GM15510 (cell line): ENCODE results near the gene CTIF.

Source experiments
- POLR2A ChIP-seq: IDR thresholded peaks from 3 replicates; pipeline ENCODE4 v1.6.1; 2011; ENCODE audit warnings: borderline replicate concordance; ENCODE audit not compliant: insufficient read length; ENCODE audit errors: extremely low read depth

CTIF gene

GRCh38 chr18:48688961-48689360 lies 150.1 kb downstream of the CTIF start:
- no peak for TF ChIP-seq POLR2A

GRCh38 chr18:48689548-48689947 lies 150.7 kb downstream of the CTIF start:
- TF ChIP-seq POLR2A: no peak

GRCh38 chr18:48690494-48690893 lies 151.7 kb downstream of the CTIF start:
- TF ChIP-seq POLR2A: no peak

GRCh38 chr18:48693006-48693405 lies 154.2 kb downstream of the CTIF start:
- TF ChIP-seq POLR2A: no peak

- TF ChIP-seq POLR2A: no peak
These were observed 154.9 kb downstream of the CTIF start for GRCh38 chr18:48693625-48694262.

GRCh38 chr18:48694295-48694694 lies 155.5 kb downstream of the CTIF start:
- no peak for TF ChIP-seq POLR2A

GRCh38 chr18:48695671-48696070 lies 156.8 kb downstream of the CTIF start:
- TF ChIP-seq POLR2A: no peak

- TF ChIP-seq POLR2A: no peak
These were observed 157.4 kb downstream of the CTIF start for GRCh38 chr18:48696218-48696617.

GRCh38 chr18:48697441-48697840 lies 158.6 kb downstream of the CTIF start:
- no peak for TF ChIP-seq POLR2A

- TF ChIP-seq POLR2A: no peak
These were observed 159.9 kb downstream of the CTIF start for GRCh38 chr18:48698707-48699106.

- no peak for TF ChIP-seq POLR2A
These were observed 160.9 kb downstream of the CTIF start for GRCh38 chr18:48699761-48700160.

- no peak for TF ChIP-seq POLR2A
These were observed 161.6 kb downstream of the CTIF start for GRCh38 chr18:48700446-48700845.

- no peak for TF ChIP-seq POLR2A
These were observed 163.7 kb downstream of the CTIF start for GRCh38 chr18:48702346-48703027.

GRCh38 chr18:48703028-48703386 lies 164.2 kb downstream of the CTIF start:
- TF ChIP-seq POLR2A: no peak

GRCh38 chr18:48703418-48703817 lies 164.6 kb downstream of the CTIF start:
- TF ChIP-seq POLR2A: no peak

- TF ChIP-seq POLR2A: no peak
These were observed 166.2 kb downstream of the CTIF start for GRCh38 chr18:48705043-48705442.
